Activated B cell treated with CpG ODN at 0.5 μM for 24 hours (primary cell): Measurements from ENCODE around the gene ZNF124. TPM values are rescaled to one million over a fixed set of nuclear protein-coding genes. Genes with fewer than 3 reads are reported as not detected.
"Not testable (repeated sequence)": the region's sequence is repeated elsewhere in the genome, so short reads cannot be mapped to it uniquely, and the experiment has no call there.

Experiments
- ATAC-seq: fragments of 200-7000 bp; cut with Tn5 transposase; one replicate; pipeline ENCODE4 v1.10.0; 2021; ENCODE audit warnings: low read depth, mild to moderate bottlenecking, moderate library complexity
- CTCF ChIA-PET: fragments of 350-600 bp; sonication (Branson Sonifier 250); formaldehyde crosslinking; loops from one replicate; lab custom pipeline; 2021; ENCODE audit warnings: antibody characterized with exemption; lab: Charles Lee
- POLR2A ChIA-PET: fragments of 350-600 bp; sonication (Branson Sonifier 250); formaldehyde crosslinking; loops from one replicate; lab custom pipeline; 2021; ENCODE audit warnings: antibody characterized with exemption; lab: Charles Lee
- DNase-seq: peaks from one replicate; pipeline ENCODE4 v3.0.0; 2022
- H3K27ac Mint-ChIP-seq: one replicate; pipeline ENCODE4 v1.8.0; 2020; ENCODE audit warnings: mixed read lengths
- H3K27me3 Mint-ChIP-seq: one replicate; pipeline ENCODE4 v1.8.0; 2021; ENCODE audit warnings: mixed read lengths
- H3K36me3 Mint-ChIP-seq: one replicate; pipeline ENCODE4 v1.8.0; 2021; ENCODE audit warnings: low read depth, mixed read lengths
- H3K4me1 Mint-ChIP-seq: one replicate; pipeline ENCODE4 v1.8.0; 2021; ENCODE audit warnings: mixed read lengths
- H3K4me3 Mint-ChIP-seq: one replicate; pipeline ENCODE4 v1.8.0; 2020; ENCODE audit warnings: mild to moderate bottlenecking, mixed read lengths
- H3K9me3 Mint-ChIP-seq: one replicate; pipeline ENCODE4 v1.8.0; 2020; ENCODE audit warnings: mixed read lengths
- CTCF ChIP-seq: fragments of 200-600 bp; IDR thresholded peaks from one replicate; pipeline ENCODE4 v1.8.0; 2022; ENCODE audit warnings: antibody characterized with exemption, mild to moderate bottlenecking
- intact Hi-C: fragments of 100-400 bp; cut with micrococcal nuclease; formaldehyde crosslinking; loops from one replicate; pipeline ENCODE4 v1.15.1; 2024
- total RNA-seq: library from RNA; stranded (reverse); gene quantifications from 2 replicates; pipeline ENCODE4 v1.2.3, GENCODE V29; 2022

The ZNF124 gene
- total RNA-seq, 1 donor from 2014 or later, result 33.7 TPM

GRCh38 chr1:247156787-247157232 is 15.0 kb downstream of the ZNF124 start:
- intact Hi-C loops, result no loop called here
- CTCF ChIA-PET, result no interaction called here
- H3K36me3 Mint-ChIP-seq, result peaks cover 86% of the 10 kb centered on the region

DNA sequence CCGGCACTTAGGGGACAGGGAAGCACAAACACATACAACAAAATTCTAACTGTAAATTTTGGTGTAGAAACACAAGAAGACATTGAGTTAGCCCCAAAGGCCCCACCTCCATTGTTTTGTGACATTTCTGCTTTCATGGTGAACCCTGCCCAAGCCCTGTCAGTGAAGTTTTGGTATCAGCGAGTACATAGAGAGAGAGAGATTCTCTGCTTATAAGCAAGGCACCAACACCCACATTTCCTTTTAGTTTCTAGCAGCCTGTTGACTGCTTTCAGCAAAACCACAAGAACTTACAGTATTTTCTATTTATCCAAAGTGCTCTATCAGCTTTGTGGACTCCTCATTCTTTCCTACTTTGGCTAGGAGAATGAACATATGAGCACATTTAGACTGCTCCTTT is 24.0 kb downstream of the ZNF124 start:
- CTCF ChIA-PET, result no interaction called here
- POLR2A ChIA-PET, result no interaction called here
- H3K4me1 Mint-ChIP-seq, result no peaks in the 10 kb centered on the region
- intact Hi-C loops, result no loop called here
- no peak overlapping the region for H3K4me3 Mint-ChIP-seq
- no peak for TF ChIP-seq CTCF
- no peak overlapping the region for H3K27ac Mint-ChIP-seq
- no peaks in the 10 kb centered on the region for H3K27me3 Mint-ChIP-seq
- H3K36me3 Mint-ChIP-seq, result peaks cover 64% of the 10 kb centered on the region
- ATAC-seq (no peak), DNase-seq (no peak)
- H3K9me3 Mint-ChIP-seq, result peaks cover 40% of the 10 kb centered on the region

More at GRCh38 chr1:247156787-247157232, 15.0 kb downstream of the ZNF124 start:
- Mint-ChIP-seq H3K27ac (no peak overlapping the region), H3K27me3 (no peaks in the 10 kb centered on the region), H3K4me3 (no peak overlapping the region), H3K9me3 (peaks cover 40% of the 10 kb centered on the region), H3K4me1 (no peaks in the 10 kb centered on the region)
- POLR2A ChIA-PET, result no interaction called here
- no peak for DNase-seq
- ATAC-seq, result no peak
- no peak for TF ChIP-seq CTCF

- H3K4me3 Mint-ChIP-seq, DNase-seq, intact Hi-C loops, H3K27ac Mint-ChIP-seq, H3K4me1 Mint-ChIP-seq, H3K27me3 Mint-ChIP-seq, ATAC-seq, POLR2A ChIA-PET: not testable (repeated sequence)
- CTCF ChIA-PET, result interaction anchor here (0.9 kb wide), 1 partner anchor 124 kb away, joined by 3 read pairs; no protein-coding TSS in a partner anchor
- peaks cover 63% of the 10 kb centered on the region for H3K36me3 Mint-ChIP-seq
- peaks cover 39% of the 10 kb centered on the region for H3K9me3 Mint-ChIP-seq
Observed at GRCh38 chr1:247147120-247147519, 24.7 kb downstream of the ZNF124 start.

- Mint-ChIP-seq H3K27ac (no peak overlapping the region), H3K36me3 (peaks cover 65% of the 10 kb centered on the region), H3K9me3 (peaks cover 38% of the 10 kb centered on the region), H3K27me3 (no peaks in the 10 kb centered on the region), H3K4me1 (no peaks in the 10 kb centered on the region), H3K4me3 (no peak overlapping the region)
- no peak for ATAC-seq
- intact Hi-C loops, result no loop called here
- TF ChIP-seq CTCF, result no peak
- CTCF ChIA-PET, result interaction anchor here (0.9 kb wide), 1 partner anchor 123 kb away, joined by 3 read pairs; no protein-coding TSS in a partner anchor
- POLR2A ChIA-PET, result no interaction called here
- no peak for DNase-seq
Observed at GRCh38 chr1:247146671-247147070, 25.1 kb downstream of the ZNF124 start.

DNA sequence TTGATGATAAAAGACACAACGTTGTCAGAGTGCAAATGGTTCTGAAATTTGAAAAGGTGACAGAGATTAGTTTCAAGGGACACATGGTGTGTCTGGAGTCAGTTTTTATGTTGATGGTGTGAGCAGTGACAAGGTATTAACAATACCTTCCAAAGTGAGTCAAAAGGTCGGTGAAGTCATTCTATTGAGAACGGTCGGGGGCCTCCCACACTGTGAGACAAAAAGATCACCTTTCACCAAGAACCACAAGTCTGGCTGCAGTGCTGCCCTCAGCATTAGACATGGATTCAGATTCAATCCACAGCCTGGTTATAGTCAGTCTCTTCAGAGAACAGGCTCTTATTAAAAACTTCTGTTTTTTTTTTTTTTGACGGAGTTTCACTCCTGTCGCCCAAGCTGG is 26.5 kb downstream of the ZNF124 start:
- H3K27ac Mint-ChIP-seq, result no peak overlapping the region
- POLR2A ChIA-PET, result no interaction called here
- no peaks in the 10 kb centered on the region for H3K27me3 Mint-ChIP-seq
- H3K4me3 Mint-ChIP-seq, result no peak overlapping the region
- intact Hi-C loops, result no loop called here
- no peak for TF ChIP-seq CTCF
- CTCF ChIA-PET, result no interaction called here
- DNase-seq (no peak), ATAC-seq (no peak)
- no peaks in the 10 kb centered on the region for H3K4me1 Mint-ChIP-seq
- H3K36me3 Mint-ChIP-seq, result peaks cover 68% of the 10 kb centered on the region
- H3K9me3 Mint-ChIP-seq, result peaks cover 39% of the 10 kb centered on the region

DNA sequence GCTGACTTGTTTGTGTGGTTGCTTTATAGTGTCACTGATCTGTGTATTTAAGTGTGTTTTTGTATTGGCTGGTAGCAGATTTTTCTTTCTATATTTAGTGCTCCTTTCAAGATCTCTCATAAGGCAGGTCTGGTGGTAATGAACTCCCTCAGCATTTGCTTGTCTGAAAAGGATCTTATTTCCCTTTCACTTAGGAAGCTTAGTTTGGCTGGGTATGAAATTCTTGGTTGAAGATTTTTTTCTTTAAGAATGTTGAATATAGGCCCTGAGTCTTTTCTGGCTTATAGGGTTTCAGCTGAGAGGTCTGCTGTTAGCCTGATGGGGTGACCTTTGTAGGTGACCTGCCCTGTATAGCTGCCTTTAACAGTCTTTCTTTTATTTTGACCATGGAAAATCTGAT is 32.3 kb downstream of the ZNF124 start:
- DNase-seq, POLR2A ChIA-PET, intact Hi-C loops, H3K27me3 Mint-ChIP-seq, CTCF ChIA-PET, H3K4me1 Mint-ChIP-seq, ATAC-seq, H3K27ac Mint-ChIP-seq, H3K4me3 Mint-ChIP-seq: not testable (repeated sequence)
- Mint-ChIP-seq H3K36me3 (peaks cover 59% of the 10 kb centered on the region), H3K9me3 (peaks cover 51% of the 10 kb centered on the region)
